NB4 (cell line): Measurements from ENCODE around the gene PFKFB3.

Source experiments
- DNase-seq: peaks from one replicate; pipeline ENCODE4 v3.0.0; 2010; ENCODE audit warnings: low read depth
- H3K4me3 ChIP-seq: one replicate; pipeline ENCODE4 v1.5.1; 2011; ENCODE audit warnings: mild to moderate bottlenecking, low read depth, low read length, moderate library complexity
- MYC ChIP-seq: IDR thresholded peaks from 2 replicates; pipeline ENCODE4 v1.6.1; 2011; ENCODE audit warnings: low read depth, low read length
- POLR2A ChIP-seq: IDR thresholded peaks from 2 replicates; pipeline ENCODE4 v1.6.1; 2011; ENCODE audit warnings: mild to moderate bottlenecking; ENCODE audit not compliant: insufficient read length; ENCODE audit errors: extremely low read depth
- TF ChIP-seq, protein P1 (sequence below): IDR thresholded peaks from 2 replicates; pipeline ENCODE4 v1.6.1; 2011; ENCODE audit warnings: low read depth, low read length
- TF ChIP-seq, protein P2 (sequence below): IDR thresholded peaks from one replicate; pipeline ENCODE4 v1.5.1; 2012; ENCODE audit warnings: low read depth, low read length

PFKFB3 gene

GRCh38 chr10:6218692-6219493 is 16.2 kb downstream of the PFKFB3 start:
- peak; percentile 20 for DNase-seq
- no peak overlapping the region for H3K4me3 ChIP-seq
- TF ChIP-seq POLR2A (no peak), MYC (no peak)
- TF ChIP-seq, protein P1, sequence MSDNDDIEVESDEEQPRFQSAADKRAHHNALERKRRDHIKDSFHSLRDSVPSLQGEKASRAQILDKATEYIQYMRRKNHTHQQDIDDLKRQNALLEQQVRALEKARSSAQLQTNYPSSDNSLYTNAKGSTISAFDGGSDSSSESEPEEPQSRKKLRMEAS: no peak
- TF ChIP-seq, protein P2, sequence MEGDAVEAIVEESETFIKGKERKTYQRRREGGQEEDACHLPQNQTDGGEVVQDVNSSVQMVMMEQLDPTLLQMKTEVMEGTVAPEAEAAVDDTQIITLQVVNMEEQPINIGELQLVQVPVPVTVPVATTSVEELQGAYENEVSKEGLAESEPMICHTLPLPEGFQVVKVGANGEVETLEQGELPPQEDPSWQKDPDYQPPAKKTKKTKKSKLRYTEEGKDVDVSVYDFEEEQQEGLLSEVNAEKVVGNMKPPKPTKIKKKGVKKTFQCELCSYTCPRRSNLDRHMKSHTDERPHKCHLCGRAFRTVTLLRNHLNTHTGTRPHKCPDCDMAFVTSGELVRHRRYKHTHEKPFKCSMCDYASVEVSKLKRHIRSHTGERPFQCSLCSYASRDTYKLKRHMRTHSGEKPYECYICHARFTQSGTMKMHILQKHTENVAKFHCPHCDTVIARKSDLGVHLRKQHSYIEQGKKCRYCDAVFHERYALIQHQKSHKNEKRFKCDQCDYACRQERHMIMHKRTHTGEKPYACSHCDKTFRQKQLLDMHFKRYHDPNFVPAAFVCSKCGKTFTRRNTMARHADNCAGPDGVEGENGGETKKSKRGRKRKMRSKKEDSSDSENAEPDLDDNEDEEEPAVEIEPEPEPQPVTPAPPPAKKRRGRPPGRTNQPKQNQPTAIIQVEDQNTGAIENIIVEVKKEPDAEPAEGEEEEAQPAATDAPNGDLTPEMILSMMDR: no peak

GRCh38 chr10:6219494-6219836 is 16.7 kb downstream of the PFKFB3 start:
- DNase-seq: no peak
- no peak overlapping the region for H3K4me3 ChIP-seq
- TF ChIP-seq MYC: no peak
- no peak for TF ChIP-seq POLR2A
- TF ChIP-seq, protein P1: no peak
- TF ChIP-seq, protein P2: no peak

DNA sequence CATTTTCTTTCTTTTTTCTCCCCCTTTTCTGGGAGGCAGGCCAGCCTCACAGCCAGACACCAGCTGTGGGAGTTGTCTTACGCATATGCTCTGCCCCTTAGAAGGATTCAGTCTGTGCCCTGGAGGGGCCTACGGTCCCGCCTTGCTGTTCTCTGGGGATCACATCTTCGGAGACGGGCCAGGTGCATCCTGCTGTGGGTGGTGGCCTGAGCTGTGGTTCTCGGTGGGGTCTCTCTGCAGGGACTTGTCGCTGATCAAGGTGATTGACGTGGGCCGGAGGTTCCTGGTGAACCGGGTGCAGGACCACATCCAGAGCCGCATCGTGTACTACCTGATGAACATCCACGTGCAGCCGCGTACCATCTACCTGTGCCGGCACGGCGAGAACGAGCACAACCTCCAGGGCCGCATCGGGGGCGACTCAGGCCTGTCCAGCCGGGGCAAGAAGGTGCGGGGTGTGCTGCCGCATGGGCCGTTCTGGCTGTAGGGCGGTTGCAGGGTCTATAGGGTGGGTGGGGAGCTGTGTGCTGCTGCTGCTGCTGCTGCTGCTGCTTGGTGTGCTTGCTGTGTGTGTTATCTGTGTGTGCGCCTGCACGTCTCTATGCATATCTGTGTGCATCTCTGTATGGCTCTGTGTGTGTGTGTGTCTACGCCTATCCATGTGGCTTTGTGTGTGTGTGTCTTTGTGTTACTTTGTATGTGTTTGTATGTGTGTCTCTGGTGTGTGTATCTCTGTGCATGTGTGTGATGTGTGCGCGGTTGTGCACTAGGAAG is 17.9 kb downstream of the PFKFB3 start:
- no peak for DNase-seq
- TF ChIP-seq, protein P2: no peak
- TF ChIP-seq, protein P1: no peak
- TF ChIP-seq POLR2A: no peak
- TF ChIP-seq MYC: no peak
- H3K4me3 ChIP-seq: no peak overlapping the region

- TF ChIP-seq, protein P1: no peak
- TF ChIP-seq POLR2A (no peak), MYC (no peak)
- TF ChIP-seq, protein P2: no peak
- DNase-seq: no peak
- no peak overlapping the region for H3K4me3 ChIP-seq
Observed at GRCh38 chr10:6221192-6221940, 18.6 kb downstream of the PFKFB3 start.

GRCh38 chr10:6221971-6222751 is 19.4 kb downstream of the PFKFB3 start:
- DNase-seq: no peak
- H3K4me3 ChIP-seq: no peak overlapping the region
- TF ChIP-seq, protein P2: no peak
- no peak for TF ChIP-seq MYC
- no peak for TF ChIP-seq POLR2A
- TF ChIP-seq, protein P1: no peak
